ENCODE results near the gene PDHX.
A peak's percentile ranks its signal among the peaks of the same experiment; 100 is the strongest.
"Not testable (repeated sequence)": the region's sequence is repeated elsewhere in the genome, so short reads cannot be mapped to it uniquely, and the experiment has no call there.

Gene PDHX

DNA sequence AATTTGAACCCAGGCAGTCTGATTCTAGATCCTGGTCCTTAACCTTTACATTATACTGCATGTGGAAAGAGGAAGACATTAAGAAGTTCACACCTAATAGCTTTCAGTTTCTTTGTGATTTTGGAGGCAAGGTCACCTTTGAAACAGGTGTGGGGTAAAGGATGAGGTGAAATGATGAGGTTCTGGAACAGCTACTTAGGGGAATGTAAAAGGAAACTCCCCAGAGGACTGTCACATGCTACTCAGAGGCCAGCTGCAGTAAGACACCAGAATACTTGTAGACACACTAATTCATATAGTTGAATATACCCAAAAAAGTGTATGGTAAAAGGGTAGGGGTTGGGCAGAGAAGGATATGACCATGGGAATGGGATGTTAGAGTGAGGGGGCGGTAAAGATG lies 5.6 kb upstream of the PDHX start:
- H2AFZ ChIP-seq (ENCODE audit: low read length, unreplicated experiment): no peak overlapping the region
- H3K27ac ChIP-seq (ENCODE audit: low read depth, low read length): no peak overlapping the region
- peaks cover 18% of the 10 kb centered on the region for H3K79me2 ChIP-seq (ENCODE audit: control insufficient read depth, insufficient read depth, low read length, unreplicated experiment)
- H3K36me3 ChIP-seq (ENCODE audit: insufficient read depth, low read length): peaks cover 8% of the 10 kb centered on the region; the same call in 1 of the 2 replicates
- H3K4me3 ChIP-seq (ENCODE audit: low read depth, low read length): no peak overlapping the region
- H3K4me1 ChIP-seq (ENCODE audit: control insufficient read depth, insufficient read depth, low read length, unreplicated experiment): peaks cover 6% of the 10 kb centered on the region
- no peaks in the 10 kb centered on the region for H3K27me3 ChIP-seq (ENCODE audit: insufficient read depth, low read length)

DNA sequence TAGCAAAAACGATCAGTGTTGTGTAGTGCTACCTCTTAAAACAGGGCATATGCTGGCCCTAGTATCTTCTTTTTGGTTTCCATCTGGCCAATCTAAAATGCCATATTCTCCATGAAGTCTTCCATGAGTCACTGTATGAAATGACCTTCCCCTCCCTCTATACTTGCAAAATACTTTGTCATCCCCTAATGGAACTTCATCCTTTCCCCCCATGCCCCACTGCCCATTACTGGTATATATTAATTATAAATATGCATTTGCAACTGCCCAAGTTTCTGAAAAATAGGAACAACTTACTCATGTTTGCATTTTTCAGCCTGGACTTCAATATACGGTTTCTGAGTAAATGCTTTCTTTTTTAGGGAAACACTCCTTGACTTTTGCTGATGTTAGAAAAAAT lies 4.7 kb upstream of the PDHX start:
- H3K27me3 ChIP-seq (ENCODE audit: insufficient read depth, low read length): no peaks in the 10 kb centered on the region
- H2AFZ ChIP-seq (ENCODE audit: low read length, unreplicated experiment): no peak overlapping the region
- H3K4me1 ChIP-seq (ENCODE audit: control insufficient read depth, insufficient read depth, low read length, unreplicated experiment): peaks cover 6% of the 10 kb centered on the region
- no peak overlapping the region for H3K27ac ChIP-seq (ENCODE audit: low read depth, low read length)
- peaks cover 8% of the 10 kb centered on the region; the same call in 1 of the 2 replicates for H3K36me3 ChIP-seq (ENCODE audit: insufficient read depth, low read length)
- H3K79me2 ChIP-seq (ENCODE audit: control insufficient read depth, insufficient read depth, low read length, unreplicated experiment): peaks cover 18% of the 10 kb centered on the region
- no peak overlapping the region for H3K4me3 ChIP-seq (ENCODE audit: low read depth, low read length)

- H3K4me1 ChIP-seq (ENCODE audit: control insufficient read depth, insufficient read depth, low read length, unreplicated experiment): peaks cover 18% of the 10 kb centered on the region
- not testable (repeated sequence) for H3K36me3 ChIP-seq (ENCODE audit: insufficient read depth, low read length); H3K4me3 ChIP-seq (ENCODE audit: low read depth, low read length); H2AFZ ChIP-seq (ENCODE audit: low read length, unreplicated experiment); H3K27ac ChIP-seq (ENCODE audit: low read depth, low read length); H3K27me3 ChIP-seq (ENCODE audit: insufficient read depth, low read length)
- H3K79me2 ChIP-seq (ENCODE audit: control insufficient read depth, insufficient read depth, low read length, unreplicated experiment): peaks cover 37% of the 10 kb centered on the region
Observed at GRCh38 chr11:34913556-34913955, 2.9 kb upstream of the PDHX start.

GRCh38 chr11:34915136-34916014 lies 1.0 kb upstream of the PDHX start:
- Histone ChIP-seq H3K4me3 (ENCODE audit: low read depth, low read length) (peak overlapping the region; percentile 86), H3K79me2 (ENCODE audit: control insufficient read depth, insufficient read depth, low read length, unreplicated experiment) (peaks cover 55% of the 10 kb centered on the region), H3K4me1 (ENCODE audit: control insufficient read depth, insufficient read depth, low read length, unreplicated experiment) (peaks cover 21% of the 10 kb centered on the region), H2AFZ (ENCODE audit: low read length, unreplicated experiment) (peak overlapping the region; percentile 95), H3K36me3 (ENCODE audit: insufficient read depth, low read length) (peaks cover 14% of the 10 kb centered on the region; the same call in 1 of the 2 replicates), H3K27ac (ENCODE audit: low read depth, low read length) (peak overlapping the region; percentile 76), H3K27me3 (ENCODE audit: insufficient read depth, low read length) (no peaks in the 10 kb centered on the region)

GRCh38 chr11:34916843-34917770 lies 689 bp downstream of the PDHX start:
- peaks cover 14% of the 10 kb centered on the region; the same call in 1 of the 2 replicates for H3K36me3 ChIP-seq (ENCODE audit: insufficient read depth, low read length)
- peak overlapping the region; percentile 86 for H3K4me3 ChIP-seq (ENCODE audit: low read depth, low read length)
- peak overlapping the region; percentile 32 for H3K27ac ChIP-seq (ENCODE audit: low read depth, low read length)
- no peaks in the 10 kb centered on the region for H3K27me3 ChIP-seq (ENCODE audit: insufficient read depth, low read length)
- peaks cover 71% of the 10 kb centered on the region for H3K79me2 ChIP-seq (ENCODE audit: control insufficient read depth, insufficient read depth, low read length, unreplicated experiment)
- H3K4me1 ChIP-seq (ENCODE audit: control insufficient read depth, insufficient read depth, low read length, unreplicated experiment): peaks cover 25% of the 10 kb centered on the region
- H2AFZ ChIP-seq (ENCODE audit: low read length, unreplicated experiment): peak overlapping the region; percentile 62

- Histone ChIP-seq H3K36me3 (ENCODE audit: insufficient read depth, low read length) (0 out of 2 replicates have a peak, but pooled peaks cover 7% of the 10 kb centered on the region), H3K27me3 (ENCODE audit: insufficient read depth, low read length) (no peaks in the 10 kb centered on the region), H3K4me3 (ENCODE audit: low read depth, low read length) (no peak overlapping the region), H3K27ac (ENCODE audit: low read depth, low read length) (no peak overlapping the region), H2AFZ (ENCODE audit: low read length, unreplicated experiment) (no peak overlapping the region), H3K4me1 (ENCODE audit: control insufficient read depth, insufficient read depth, low read length, unreplicated experiment) (peaks cover 24% of the 10 kb centered on the region), H3K79me2 (ENCODE audit: control insufficient read depth, insufficient read depth, low read length, unreplicated experiment) (peaks cover 85% of the 10 kb centered on the region)
Observed at GRCh38 chr11:34921156-34921555, 4.7 kb downstream of the PDHX start.

DNA sequence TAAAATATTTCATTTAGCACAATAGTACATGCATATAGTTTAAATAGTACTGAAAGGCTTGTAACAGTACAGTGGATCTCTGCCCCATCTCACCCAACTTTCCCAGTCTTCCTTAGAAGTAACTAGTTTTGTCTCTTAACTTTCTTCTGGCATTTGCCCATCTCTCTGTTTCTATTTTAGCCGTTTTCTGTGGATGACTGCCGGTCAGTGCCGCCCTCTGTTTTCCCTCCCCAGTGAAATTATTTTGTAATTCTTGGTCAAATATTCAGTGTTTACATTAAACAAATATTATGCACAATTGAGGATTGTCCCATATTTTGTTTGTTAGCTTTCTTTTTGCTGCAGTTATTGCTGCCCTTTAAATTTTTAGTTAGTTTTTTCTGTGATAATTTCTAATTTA lies 8.3 kb downstream of the PDHX start:
- Histone ChIP-seq H3K27me3 (ENCODE audit: insufficient read depth, low read length) (no peaks in the 10 kb centered on the region), H3K79me2 (ENCODE audit: control insufficient read depth, insufficient read depth, low read length, unreplicated experiment) (peaks cover 90% of the 10 kb centered on the region), H3K4me3 (ENCODE audit: low read depth, low read length) (no peak overlapping the region), H3K36me3 (ENCODE audit: insufficient read depth, low read length) (0 out of 2 replicates have a peak, but pooled peaks cover 6% of the 10 kb centered on the region), H3K27ac (ENCODE audit: low read depth, low read length) (no peak overlapping the region), H2AFZ (ENCODE audit: low read length, unreplicated experiment) (no peak overlapping the region), H3K4me1 (ENCODE audit: control insufficient read depth, insufficient read depth, low read length, unreplicated experiment) (peaks cover 22% of the 10 kb centered on the region)

GRCh38 chr11:34926101-34926830 lies 9.8 kb downstream of the PDHX start:
- peak overlapping the region; percentile 25 for H3K27ac ChIP-seq (ENCODE audit: low read depth, low read length)
- no peak overlapping the region for H2AFZ ChIP-seq (ENCODE audit: low read length, unreplicated experiment)
- H3K4me3 ChIP-seq (ENCODE audit: low read depth, low read length): no peak overlapping the region
- H3K79me2 ChIP-seq (ENCODE audit: control insufficient read depth, insufficient read depth, low read length, unreplicated experiment): peaks cover 90% of the 10 kb centered on the region
- H3K27me3 ChIP-seq (ENCODE audit: insufficient read depth, low read length): no peaks in the 10 kb centered on the region
- no peaks in the 10 kb centered on the region; the same call in 1 of the 2 replicates for H3K36me3 ChIP-seq (ENCODE audit: insufficient read depth, low read length)
- peaks cover 17% of the 10 kb centered on the region for H3K4me1 ChIP-seq (ENCODE audit: control insufficient read depth, insufficient read depth, low read length, unreplicated experiment)

GRCh38 chr11:34926831-34927132 lies 10.4 kb downstream of the PDHX start:
- no peaks in the 10 kb centered on the region; the same call in 1 of the 2 replicates for H3K36me3 ChIP-seq (ENCODE audit: insufficient read depth, low read length)
- H3K79me2 ChIP-seq (ENCODE audit: control insufficient read depth, insufficient read depth, low read length, unreplicated experiment): peaks cover 87% of the 10 kb centered on the region
- no peak overlapping the region for H3K4me3 ChIP-seq (ENCODE audit: low read depth, low read length)
- no peak overlapping the region for H2AFZ ChIP-seq (ENCODE audit: low read length, unreplicated experiment)
- no peaks in the 10 kb centered on the region for H3K27me3 ChIP-seq (ENCODE audit: insufficient read depth, low read length)
- H3K27ac ChIP-seq (ENCODE audit: low read depth, low read length): peak overlapping the region; percentile 25
- peaks cover 17% of the 10 kb centered on the region for H3K4me1 ChIP-seq (ENCODE audit: control insufficient read depth, insufficient read depth, low read length, unreplicated experiment)

GRCh38 chr11:34928268-34928959 lies 12.0 kb downstream of the PDHX start:
- Histone ChIP-seq H3K79me2 (ENCODE audit: control insufficient read depth, insufficient read depth, low read length, unreplicated experiment) (peaks cover 76% of the 10 kb centered on the region), H3K4me3 (ENCODE audit: low read depth, low read length) (no peak overlapping the region)

More at GRCh38 chr11:34928268-34928959, 12.0 kb downstream of the PDHX start:
- peaks cover 17% of the 10 kb centered on the region for H3K4me1 ChIP-seq (ENCODE audit: control insufficient read depth, insufficient read depth, low read length, unreplicated experiment)
- H3K36me3 ChIP-seq (ENCODE audit: insufficient read depth, low read length): peaks cover 11% of the 10 kb centered on the region
- H3K27ac ChIP-seq (ENCODE audit: low read depth, low read length): no peak overlapping the region
- no peak overlapping the region for H2AFZ ChIP-seq (ENCODE audit: low read length, unreplicated experiment)
- H3K27me3 ChIP-seq (ENCODE audit: insufficient read depth, low read length): no peaks in the 10 kb centered on the region

Measured in ACC112 (cell line).